Adipose tissue (tissue), 3 donors: ENCODE data around the gene NKAIN2. TPM values are rescaled to one million over a fixed set of nuclear protein-coding genes. Genes with fewer than 3 reads are reported as not detected.
"Not testable (repeated sequence)": the region's sequence is repeated elsewhere in the genome, so short reads cannot be mapped to it uniquely, and the experiment has no call there.

Source experiments
- H3K27ac ChIP-seq: one replicate; pipeline ENCODE4 v1.5.1; 2013; ENCODE audit warnings: low read depth, low read length
- WGBS, 3 donors: extraction: QIAGEN DNeasy Blood & Tissue Kit; methylation state at CpG; one replicate each; pipeline ENCODE4 v1.1.7; 2013; 5-methylcytosine and 5-hydroxymethylcytosine counted together
- polyA plus RNA-seq, 3 donors: library from polyadenylated mRNA; stranded (reverse); fragments of 200-250 nt; gene quantifications; one replicate each; pipeline ENCODE4 v1.2.3, GENCODE V29; 2013
- donor health status: healthy with polysubstance abuse.
- donor health status: Bipolar disorder and iron deficiency.
- donor health status: healthy.

The NKAIN2 gene
- polyA plus RNA-seq, 3 donors, result 0.07 to 0.67 TPM; not detected in 1

GRCh38 chr6:123855506-123855905 is 51.8 kb downstream of the NKAIN2 start:
- H3K27ac ChIP-seq, result no peak overlapping the region
- 63 to 71% (median 67%) methylated on average over 2 of the region's 2 CpGs for WGBS, 3 donors

- no peak overlapping the region for H3K27ac ChIP-seq
- WGBS, 3 donors, result 93 to 100% (median 100%) methylated on average over 1 of the region's 1 CpG
Measured at GRCh38 chr6:123859291-123859690, 55.6 kb downstream of the NKAIN2 start.

GRCh38 chr6:123869334-123869733 is 65.7 kb downstream of the NKAIN2 start:
- WGBS, 3 donors, result 22 to 73% (median 68%) methylated on average over 2 of the region's 2 CpGs
- H3K27ac ChIP-seq, result no peak overlapping the region

GRCh38 chr6:123873974-123874373 is 70.3 kb downstream of the NKAIN2 start:
- H3K27ac ChIP-seq, result no peak overlapping the region
- WGBS, 3 donors, result 36 to 46% (median 40%) methylated on average over 1 of the region's 1 CpG

- WGBS, 3 donors, result 77 to 79% (median 78%) methylated on average over 1 of the region's 1 CpG
Measured at GRCh38 chr6:123875784-123876183, 72.1 kb downstream of the NKAIN2 start.

GRCh38 chr6:123879749-123880148 is 76.1 kb downstream of the NKAIN2 start:
- no peak overlapping the region for H3K27ac ChIP-seq
- WGBS, 3 donors, result 58 to 84% (median 78%) methylated on average over 2 of the region's 2 CpGs

More at GRCh38 chr6:123875784-123876183, 72.1 kb downstream of the NKAIN2 start:
- no peak overlapping the region for H3K27ac ChIP-seq

GRCh38 chr6:123888771-123889513 is 85.3 kb downstream of the NKAIN2 start:
- 44 to 60% (median 54%) methylated on average over 5 of the region's 5 CpGs for WGBS, 3 donors
- H3K27ac ChIP-seq, result no peak overlapping the region

- whole genome bisulfite sequencing, 3 donors, result 67 to 72% (median 71%) methylated on average over 1 of the region's 1 CpG
- no peak overlapping the region for H3K27ac ChIP-seq
Measured at GRCh38 chr6:123895346-123895745, 91.7 kb downstream of the NKAIN2 start.

- H3K27ac ChIP-seq, result no peak overlapping the region
- 83 to 87% (median 84%) methylated on average over 6 of the region's 6 CpGs for WGBS, 3 donors
Measured at GRCh38 chr6:123895806-123896205, 92.1 kb downstream of the NKAIN2 start.

- no peak overlapping the region for H3K27ac ChIP-seq
Measured at GRCh38 chr6:123896869-123897268, 93.2 kb downstream of the NKAIN2 start.

GRCh38 chr6:123897965-123898364 is 94.3 kb downstream of the NKAIN2 start:
- 80 to 89% (median 83%) methylated on average over 2 of the region's 2 CpGs for WGBS, 3 donors
- no peak overlapping the region for H3K27ac ChIP-seq

GRCh38 chr6:123898665-123899064 is 95.0 kb downstream of the NKAIN2 start:
- 38 to 67% (median 67%) methylated on average over 1 of the region's 1 CpG for WGBS, 3 donors
- H3K27ac ChIP-seq, result no peak overlapping the region

GRCh38 chr6:123899745-123900144 is 96.1 kb downstream of the NKAIN2 start:
- 83 to 88% (median 87%) methylated on average over 6 of the region's 6 CpGs for WGBS, 3 donors
- H3K27ac ChIP-seq, result no peak overlapping the region

- 54 to 68% (median 59%) methylated on average over 2 of the region's 2 CpGs for WGBS, 3 donors
- no peak overlapping the region for H3K27ac ChIP-seq
Measured at GRCh38 chr6:123901436-123901835, 97.8 kb downstream of the NKAIN2 start.

GRCh38 chr6:123902738-123903313 is 99.2 kb downstream of the NKAIN2 start:
- 81 to 89% (median 87%) methylated on average over 6 of the region's 6 CpGs for WGBS, 3 donors
- H3K27ac ChIP-seq, result no peak overlapping the region

- WGBS, 3 donors, result 60 to 82% (median 67%) methylated on average over 2 of the region's 2 CpGs
- H3K27ac ChIP-seq, result no peak overlapping the region
Measured at GRCh38 chr6:123904228-123904627, 100.6 kb downstream of the NKAIN2 start.

GRCh38 chr6:123908797-123909196 is 105.1 kb downstream of the NKAIN2 start:
- WGBS, 3 donors, result 89 to 95% (median 94%) methylated on average over 2 of the region's 2 CpGs
- no peak overlapping the region for H3K27ac ChIP-seq

GRCh38 chr6:123909989-123910388 is 106.3 kb downstream of the NKAIN2 start:
- 37 to 45% (median 39%) methylated on average over 2 of the region's 2 CpGs for WGBS, 3 donors
- no peak overlapping the region for H3K27ac ChIP-seq

GRCh38 chr6:123913863-123914262 is 110.2 kb downstream of the NKAIN2 start:
- H3K27ac ChIP-seq, result no peak overlapping the region
- WGBS, 3 donors, result 69 to 86% (median 78%) methylated on average over 1 of the region's 1 CpG

- H3K27ac ChIP-seq, result not testable (repeated sequence)
- 92 to 100% (median 95%) methylated on average over 1 of the region's 3 CpGs for WGBS, 3 donors
Measured at GRCh38 chr6:123923379-123923778, 119.7 kb downstream of the NKAIN2 start.
